Inflammatory macrophage treated with lipopolysaccharide for 4 hours (primary cell): ENCODE data around the gene DCDC2C.
"Not testable (repeated sequence)": the region's sequence is repeated elsewhere in the genome, so short reads cannot be mapped to it uniquely, and the experiment has no call there.

ENCODE experiments used
- DNase-seq: peaks from one replicate; pipeline ENCODE4 v3.0.0-alpha.2; 2020

Gene DCDC2C, protein sequence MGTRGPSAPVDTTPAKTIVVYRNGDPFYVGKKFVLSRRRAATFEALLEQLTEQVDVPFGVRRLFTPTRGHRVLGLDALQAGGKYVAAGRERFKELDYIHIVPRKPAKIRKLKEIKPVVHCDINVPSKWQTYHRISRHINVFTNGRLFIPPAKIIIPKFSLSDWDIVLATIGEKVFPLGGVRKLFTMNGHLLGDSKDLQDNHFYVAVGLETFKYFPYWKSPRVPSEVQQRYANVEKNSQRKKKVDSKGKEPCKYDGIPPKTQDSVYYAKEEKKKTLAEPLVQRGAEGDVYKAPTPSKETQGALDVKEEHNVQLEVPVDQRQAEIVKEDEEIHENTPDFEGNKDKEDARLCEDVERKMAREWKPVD

DNA sequence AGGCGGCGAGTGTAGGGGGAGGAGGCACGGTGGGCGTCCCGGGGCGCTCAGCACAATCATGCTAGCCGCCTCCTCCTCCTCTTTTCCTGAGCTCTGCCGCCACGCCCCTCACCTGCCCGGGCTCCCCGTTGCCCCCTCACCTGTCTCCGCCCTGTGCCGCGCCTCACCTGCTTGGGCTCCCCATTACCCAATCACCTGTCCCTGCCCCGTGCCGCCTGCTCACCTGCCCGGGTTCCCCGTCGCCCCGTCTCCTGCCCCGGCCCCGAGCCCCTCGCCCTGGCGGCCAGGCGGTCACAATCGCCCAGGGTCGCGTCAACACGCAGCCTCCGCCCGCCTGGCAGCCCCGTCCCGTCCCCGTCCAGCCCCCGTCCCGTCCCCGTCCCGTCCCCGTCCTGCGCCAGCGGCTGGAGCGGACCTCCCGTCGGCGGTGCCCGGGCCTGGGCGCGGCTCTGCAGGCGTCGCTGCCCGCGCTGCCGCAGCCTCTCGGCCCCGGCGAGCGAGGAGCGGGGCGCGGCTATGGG, at the start of gene DCDC2C:
Gene DCDC2C (plus strand): TSS at position 340 of the 521 bp plus-strand sequence. CDS start 177 bp downstream, at position 517.
- no peak for DNase-seq

DNA sequence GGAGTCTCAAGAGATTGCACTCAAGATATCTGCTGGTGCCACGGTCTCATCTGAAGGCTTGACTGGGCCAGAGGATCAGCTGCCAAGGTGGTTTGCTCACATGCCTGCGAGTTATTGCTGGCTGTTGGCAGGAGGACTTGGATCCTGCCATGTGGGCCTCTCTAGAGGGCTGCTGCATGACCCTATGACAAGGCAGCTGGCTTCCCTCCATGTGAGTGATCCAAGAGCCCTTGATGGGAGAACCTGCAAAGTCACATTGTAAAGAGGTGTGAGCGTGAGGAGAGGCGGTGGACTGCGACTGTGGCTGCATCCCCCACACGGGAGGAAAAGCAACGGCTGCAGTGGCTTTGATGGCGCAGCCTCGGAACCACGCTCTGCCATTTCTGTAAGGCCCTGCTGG, 49.4 kb upstream of the DCDC2C start:
- no peak for DNase-seq

DNA sequence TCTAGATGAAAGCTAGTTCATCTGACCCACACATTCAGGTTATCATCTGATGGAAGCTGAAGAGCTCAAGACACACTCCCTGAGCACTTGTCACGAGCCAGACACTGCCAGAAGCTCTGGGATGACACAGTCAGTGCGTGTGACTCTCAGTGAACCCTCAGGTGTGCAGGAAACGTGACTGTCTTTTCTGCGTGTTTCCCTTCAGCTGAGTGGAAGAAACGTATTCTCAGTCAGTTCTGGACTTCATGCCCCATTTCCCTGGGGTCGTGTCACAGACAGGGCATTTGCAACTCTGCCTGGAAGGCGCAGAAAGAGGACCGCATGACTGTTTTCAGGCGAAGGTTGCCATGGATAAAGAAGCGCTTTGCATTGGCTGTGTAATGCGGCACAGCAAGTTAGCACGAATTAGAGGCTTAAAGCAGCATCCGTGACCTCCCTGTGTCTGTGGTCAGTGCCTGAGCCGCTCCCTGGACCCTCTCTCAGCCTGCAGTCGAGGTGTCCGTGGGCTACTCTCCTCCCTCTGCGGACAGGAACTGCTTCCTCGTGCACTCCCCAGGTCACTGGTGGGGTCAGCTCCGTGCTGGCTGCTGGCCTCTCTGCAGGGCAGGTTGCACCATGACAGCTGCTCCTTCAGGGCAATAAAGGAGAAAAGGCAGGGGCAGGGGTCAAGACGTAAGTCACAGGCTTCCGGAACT, 48.7 kb upstream of the DCDC2C start:
- no peak for DNase-seq

DNA sequence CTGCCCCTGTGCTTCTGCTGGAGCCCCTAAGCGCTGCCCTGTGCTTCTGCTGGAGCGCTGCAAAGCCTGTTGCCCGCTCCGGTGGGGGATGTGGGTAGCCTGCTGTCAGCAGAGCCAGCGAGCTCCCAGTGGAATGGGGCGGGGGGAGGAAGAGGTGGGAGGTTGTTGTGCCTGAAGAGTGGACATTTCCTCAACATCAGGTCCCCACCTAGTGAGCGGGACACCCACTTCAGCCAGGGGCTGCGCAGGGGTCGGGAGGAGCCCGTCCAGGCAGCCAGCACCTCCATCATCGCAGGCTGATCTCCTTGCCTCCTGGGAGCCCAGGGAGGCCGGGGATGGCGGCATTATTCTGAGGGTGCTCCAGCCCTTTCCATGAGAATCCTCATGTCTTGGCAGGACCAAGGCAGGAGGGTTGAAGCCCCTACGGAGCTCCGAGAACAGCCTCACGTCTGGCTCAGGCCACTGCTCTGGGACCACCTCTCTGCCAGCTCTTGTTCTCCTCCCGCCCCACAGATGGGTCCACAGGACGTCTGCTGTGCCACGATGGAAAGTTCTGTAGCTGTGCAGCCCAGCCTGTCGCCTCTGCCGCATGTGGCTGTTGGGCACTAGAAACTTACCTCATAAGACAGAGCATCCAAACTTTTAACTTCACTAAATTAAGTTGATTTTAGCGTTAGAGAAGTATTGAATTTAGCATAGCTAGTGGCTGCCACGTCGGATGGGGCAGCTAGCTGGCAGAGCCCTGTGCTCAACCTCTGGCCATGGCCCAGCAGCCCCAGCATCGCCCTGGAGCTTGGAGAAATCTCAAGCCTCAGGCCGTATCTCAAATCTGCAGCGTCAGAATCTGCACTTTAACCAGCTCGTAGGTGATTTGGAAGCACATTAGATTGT, 47.3 kb upstream of the DCDC2C start:
- DNase-seq: no peak

DNA sequence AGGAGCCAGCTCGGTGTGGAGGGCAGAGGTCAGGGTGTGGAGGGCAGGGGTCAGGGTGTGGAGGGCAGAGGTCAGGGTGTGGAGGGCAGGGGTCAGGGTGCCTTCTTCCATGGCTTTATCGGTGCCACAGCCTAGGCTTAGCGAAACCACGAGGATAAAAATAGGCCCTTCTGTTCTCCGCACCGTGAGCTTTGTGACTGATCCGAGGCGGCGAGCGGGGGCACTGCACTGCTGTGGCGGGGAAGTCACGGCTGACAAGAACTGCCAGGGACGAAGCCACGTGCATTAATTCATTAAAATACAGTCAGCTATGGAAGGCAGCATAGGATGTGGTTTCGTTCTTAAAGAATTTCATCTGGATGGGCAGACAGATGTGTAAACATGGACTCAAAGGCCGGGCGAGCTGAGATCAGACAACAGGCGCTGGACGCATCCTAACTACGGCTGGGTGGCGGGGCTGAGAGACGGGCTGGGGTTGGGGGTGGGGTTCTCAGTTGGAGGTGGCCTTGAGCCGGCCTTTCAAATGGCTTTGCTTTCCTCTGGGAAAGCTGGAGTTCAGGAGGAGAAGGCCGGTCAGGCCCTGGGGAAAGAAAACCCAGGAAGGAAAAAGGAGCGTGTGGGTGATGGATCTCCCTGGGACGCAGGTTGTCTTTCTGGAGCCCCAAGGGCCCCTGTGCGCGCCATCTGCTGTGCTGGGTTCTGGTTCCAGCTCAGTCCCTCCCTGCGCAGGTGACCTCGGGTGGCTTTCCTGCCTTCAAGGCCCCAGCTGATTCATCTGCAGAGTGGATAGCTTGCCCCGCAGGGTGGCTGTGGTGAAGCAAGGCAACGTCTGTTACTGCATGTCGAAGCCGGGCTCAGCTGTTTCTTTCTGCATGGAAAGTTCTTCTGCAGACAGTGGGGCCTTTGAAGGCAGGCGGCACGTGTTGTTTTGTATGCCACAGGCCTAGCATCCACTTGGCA, 46.3 kb upstream of the DCDC2C start:
- DNase-seq: no peak

DNA sequence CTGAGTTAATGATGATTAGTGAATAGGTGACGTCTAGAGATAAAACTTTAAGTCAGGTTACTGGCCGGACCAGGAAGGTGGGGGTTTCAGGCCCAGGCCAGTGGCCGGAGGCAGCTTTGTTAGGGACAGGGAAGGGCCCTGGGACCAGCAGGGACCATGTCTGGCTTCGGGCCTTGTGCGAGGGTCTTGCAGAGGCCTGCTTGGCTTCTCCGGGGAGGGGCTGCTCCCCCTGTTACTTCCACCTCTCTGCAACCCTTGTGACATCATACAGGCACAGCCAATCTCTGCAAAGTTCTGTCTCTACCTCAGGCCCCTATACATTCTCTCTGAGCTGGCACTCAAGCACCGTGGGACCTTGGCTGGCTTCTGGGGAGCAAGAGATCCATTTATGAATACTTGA, 45.5 kb upstream of the DCDC2C start, which contains the start of gene ALLC:
Gene ALLC (plus strand): TSS at position 320 of the 400 bp plus-strand sequence. CDS start 12,958 bp downstream, outside the sequence.
- DNase-seq: no peak

DNA sequence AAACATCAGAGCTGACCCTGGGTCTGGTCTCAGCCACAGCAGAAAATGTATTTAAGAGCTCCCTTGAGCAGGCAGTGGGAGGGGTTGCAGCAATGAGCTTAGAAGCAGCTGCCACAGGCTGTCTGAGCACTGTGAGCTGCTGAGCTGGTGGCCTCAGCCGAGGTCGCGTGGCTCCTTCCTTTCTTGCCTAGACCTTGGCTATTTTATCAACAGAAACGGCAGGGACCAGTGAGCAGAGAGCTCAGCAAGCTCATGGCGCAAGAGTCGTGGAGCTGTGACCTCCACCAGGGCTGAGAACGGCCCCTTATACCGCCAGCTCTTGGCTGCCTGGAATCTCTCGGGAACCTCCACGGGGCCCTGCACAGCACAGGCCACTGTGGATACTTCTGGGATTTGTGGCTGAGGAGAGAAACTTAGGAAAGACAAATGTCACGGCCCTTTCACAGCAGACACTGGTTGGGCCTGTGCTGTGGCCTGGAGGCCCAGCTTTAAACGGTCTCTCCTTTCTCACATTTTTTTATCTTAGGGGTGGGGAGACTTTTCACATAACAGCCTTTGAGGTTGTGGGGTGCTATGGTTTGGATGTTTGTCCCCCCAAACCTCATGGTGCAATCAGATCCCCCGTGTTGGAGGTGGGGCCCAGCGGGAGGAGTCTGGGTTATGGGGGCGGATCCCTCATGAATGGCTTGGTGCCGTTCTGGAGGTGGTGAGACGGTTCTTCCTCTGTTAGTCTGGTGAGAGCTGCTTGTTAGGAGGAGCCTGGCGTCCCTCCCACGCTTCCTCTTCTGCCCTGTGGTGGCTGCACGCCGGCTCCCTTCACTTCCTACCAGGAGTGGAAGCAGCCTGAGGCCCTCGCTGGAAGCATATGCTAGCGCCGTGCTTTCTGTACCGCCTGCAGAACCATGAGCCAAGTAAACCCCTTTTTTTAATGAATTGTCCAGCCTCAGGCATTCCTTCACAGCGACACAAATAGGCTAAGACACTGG, 43.6 kb upstream of the DCDC2C start:
- DNase-seq: peak; percentile 1

DNA sequence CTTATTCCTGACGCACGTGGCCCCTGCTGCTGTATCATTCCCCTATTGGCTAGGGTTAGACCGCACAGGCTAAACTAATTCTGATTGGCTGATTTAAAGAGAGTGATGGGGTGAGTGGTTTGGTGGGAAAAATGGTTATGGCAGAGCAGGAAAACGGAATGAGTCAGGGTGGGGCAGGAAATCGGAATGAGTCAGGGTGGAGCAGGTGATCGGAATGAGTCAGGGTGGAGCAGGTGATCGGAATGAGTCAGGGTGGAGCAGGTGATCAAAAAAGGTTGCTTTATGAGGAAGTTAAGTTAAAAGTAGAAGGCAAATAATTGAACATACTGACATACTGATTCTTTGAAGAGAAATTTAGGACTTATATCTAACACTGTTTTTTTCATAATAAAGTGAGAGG, 42.7 kb upstream of the DCDC2C start:
- not testable (repeated sequence) for DNase-seq

DNA sequence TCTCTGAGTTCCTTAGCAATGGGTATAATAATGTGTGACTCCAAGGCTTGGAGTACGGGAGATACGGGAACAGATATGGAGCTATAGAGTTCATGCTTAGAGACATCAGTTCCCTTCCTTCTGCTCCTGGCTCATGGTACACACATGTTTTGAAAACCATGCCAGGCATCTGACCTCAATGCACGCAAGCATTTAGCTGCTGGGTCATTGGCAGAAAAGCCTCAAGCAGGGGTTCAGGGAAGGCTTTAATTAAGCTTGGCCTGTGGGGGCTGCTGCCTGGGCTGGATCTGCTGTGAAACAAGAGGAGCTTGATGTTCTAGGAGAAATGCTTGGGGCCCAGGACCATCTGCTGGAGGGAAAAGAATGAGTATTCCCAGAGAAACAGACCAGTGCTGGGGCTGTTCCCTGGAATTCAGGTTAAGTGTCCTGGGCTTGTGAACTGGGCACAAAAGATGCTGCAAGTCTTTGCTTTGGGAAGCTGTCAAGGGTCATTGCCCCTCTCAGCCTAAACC, 42.2 kb upstream of the DCDC2C start:
- no peak for DNase-seq

DNA sequence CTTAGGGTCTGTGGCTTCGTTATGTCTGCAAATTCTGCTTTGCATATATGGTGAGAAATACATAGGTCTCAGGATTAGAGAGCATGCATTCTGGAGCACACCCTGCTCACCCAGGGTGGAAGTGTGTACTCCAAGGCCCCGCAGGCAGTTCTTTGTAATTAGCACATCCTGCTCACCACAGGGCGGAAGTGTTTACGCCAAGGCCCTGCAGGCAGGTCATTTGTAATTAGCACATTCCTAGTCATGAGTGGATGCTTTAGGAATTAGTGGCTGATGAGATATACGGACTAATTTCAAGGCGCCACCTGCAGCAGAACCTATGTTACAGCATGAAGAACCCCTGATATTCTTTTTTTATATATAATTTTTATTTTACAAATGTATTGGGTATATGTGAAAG, 41.1 kb upstream of the DCDC2C start:
- DNase-seq: no peak

DNA sequence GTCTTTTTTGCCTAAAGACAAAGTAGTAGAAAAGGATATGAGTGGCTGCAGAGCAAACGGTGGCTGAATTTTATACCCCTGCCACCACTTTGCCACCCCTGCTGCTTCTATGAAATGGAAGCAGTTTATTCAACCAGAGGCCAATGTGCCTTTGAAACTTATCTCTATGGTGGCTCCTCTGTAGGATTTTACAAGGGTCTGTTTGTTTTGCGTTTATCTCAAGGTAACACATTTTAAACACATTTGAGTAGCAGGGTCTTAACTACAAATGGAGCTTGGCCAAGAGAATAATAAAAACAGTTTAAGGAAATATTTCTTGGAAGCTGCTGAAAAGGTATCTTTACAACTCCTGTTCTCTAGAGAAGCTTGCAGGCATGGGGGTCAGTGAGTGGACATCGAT, 39.3 kb upstream of the DCDC2C start:
- DNase-seq: no peak

DNA sequence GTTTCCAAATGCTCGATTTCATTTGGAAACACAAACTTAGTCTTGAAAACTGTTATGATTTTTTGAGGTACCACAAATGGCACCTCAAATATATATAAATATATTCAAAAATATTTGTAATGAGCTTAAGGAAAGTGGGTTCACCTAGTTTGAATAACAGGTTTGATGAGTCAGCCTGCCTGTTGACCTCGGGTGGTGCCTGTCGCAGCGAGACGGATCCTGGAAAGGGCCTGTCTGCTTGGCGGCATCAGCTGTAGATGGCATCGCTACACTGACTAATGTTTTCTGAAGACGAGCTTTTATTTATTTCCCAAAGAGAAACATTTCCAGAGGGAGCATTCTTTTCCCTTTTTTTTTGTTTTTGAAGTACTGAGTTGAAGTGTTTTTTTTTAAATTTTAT, 38.5 kb upstream of the DCDC2C start:
- no peak for DNase-seq

DNA sequence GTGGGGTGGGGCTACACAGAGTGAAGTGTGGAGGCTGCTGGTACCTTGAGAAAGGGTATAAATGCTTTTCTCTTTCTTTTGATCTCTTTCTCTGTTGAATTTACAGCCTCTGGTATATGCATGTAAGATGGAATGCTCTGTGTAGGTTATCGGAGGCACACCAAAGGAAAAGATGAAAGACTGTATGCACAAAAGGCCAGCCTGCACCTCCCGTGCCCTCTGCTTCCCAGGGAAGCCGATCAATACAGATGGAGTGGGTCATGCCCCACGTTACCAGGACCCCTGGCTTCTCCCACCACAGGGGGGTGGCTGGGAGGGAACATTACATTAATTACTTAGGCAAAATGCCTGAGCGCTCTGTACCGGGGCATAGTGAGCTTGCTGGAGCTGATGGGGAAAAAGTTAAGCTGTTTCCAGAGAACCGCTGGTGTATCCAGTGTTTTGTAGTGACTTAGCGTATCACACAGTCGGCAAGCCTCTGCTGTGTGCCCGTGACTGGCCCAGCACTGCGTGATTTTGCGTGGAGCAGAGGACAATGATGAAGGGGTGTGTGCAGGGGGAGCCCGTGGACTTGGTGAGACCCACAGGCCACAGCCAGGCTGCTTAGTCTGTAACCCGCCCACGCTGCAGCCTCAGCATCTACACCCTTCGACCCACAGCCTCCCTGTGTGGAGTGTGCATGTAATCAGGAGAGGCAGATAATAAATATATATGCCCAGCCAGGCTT, 37.3 kb upstream of the DCDC2C start:
- DNase-seq: no peak

DNA sequence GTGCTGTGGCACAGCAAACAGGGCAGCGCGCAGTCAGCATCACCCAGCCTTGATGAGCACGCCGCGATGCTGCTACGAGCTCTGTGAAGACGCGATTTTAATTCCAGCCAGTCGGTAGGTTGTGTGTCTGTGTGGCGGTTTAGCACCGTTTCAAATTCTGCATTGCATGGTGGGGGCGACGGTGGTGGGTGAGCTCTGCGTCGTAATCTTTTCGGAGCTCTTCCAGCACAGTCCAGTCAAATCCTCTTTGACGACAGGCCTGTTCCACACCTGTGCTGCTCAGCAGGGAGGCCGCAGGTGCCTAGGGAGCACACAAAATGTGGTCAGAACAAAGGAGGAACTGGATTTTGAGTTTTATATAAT, 36.8 kb upstream of the DCDC2C start:
- no peak for DNase-seq

DNA sequence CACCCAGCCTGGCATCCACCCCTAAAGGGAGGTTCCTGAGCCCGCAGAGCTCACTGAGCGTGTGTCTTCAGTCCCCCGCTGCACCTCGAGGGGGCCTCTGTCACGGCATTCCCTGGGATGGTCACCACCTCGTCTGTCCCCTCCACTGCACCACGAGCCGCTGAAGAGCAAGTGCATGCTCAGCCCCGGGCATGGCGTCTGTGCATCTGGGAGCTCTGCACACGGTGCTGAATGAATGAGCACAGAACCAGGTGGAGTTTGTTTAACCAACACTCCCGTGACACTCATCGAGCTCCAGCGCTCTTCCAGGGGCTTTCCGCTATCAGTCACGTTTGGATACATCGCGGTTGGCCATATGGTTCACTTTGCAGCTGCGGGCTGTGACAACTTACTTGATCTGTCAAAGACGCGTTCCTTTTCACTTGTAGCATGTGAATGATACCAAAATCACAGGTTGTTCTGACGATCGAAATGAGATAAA, 36.2 kb upstream of the DCDC2C start:
- no peak for DNase-seq

DNA sequence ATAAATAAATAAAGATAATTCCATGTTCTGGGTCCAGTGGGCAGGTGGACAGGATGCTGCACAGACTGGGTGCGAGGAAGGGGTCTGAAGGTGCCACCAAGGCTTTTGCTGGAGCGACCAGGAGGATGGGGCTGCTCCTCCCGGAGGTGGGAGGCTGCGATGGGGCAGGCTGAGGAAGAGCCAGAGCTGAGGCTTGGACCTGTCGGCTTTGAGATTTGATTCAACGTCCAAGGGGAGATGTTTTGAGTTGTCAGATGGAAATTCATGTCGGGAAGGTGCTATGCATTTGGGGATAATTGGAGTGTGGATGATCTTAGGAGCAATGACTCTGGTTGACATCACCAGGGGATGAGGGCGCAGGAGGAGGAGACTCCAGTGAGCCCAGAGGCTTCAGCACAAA, 33.7 kb upstream of the DCDC2C start:
- no peak for DNase-seq

DNA sequence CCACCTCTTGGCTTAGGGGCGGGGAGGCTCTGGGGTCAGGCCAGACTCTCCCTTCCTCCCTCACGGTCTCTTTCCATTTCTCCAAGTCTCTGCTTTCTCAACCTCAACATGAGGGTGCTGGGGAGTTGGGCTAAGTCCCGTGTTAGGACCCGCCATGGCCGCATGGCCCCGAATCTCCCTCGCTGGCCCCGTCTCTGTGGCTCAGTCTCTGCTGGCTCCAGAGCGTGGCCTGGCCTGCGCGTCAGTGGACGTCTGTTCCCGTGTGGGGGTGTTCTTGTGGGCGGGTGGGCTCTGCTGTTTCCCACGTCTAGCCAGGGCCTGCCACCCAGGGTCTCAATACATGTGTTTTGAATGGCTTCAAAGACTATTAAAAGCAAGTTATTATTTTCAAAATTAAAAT, 33.0 kb upstream of the DCDC2C start:
- no peak for DNase-seq

DNA sequence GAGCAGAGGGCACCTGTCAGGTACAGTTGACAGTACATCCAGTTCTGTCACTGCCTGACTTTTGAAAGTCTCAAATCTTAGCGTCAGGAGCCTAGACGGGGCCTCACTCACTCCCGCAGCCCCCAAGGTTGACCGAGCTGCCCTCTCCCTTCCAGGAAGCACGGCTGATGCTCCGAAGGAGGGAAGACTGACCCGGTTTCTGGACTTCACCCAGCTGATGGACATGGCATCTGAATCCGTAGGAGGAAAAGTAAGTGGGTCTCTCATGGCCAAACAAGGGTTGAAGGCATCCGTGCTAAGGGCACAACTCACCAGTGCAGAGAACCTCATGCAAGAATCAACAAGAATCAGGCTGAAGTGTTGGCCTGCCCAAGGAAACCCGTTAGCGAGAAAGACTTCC, 32.4 kb upstream of the DCDC2C start:
- no peak for DNase-seq

DNA sequence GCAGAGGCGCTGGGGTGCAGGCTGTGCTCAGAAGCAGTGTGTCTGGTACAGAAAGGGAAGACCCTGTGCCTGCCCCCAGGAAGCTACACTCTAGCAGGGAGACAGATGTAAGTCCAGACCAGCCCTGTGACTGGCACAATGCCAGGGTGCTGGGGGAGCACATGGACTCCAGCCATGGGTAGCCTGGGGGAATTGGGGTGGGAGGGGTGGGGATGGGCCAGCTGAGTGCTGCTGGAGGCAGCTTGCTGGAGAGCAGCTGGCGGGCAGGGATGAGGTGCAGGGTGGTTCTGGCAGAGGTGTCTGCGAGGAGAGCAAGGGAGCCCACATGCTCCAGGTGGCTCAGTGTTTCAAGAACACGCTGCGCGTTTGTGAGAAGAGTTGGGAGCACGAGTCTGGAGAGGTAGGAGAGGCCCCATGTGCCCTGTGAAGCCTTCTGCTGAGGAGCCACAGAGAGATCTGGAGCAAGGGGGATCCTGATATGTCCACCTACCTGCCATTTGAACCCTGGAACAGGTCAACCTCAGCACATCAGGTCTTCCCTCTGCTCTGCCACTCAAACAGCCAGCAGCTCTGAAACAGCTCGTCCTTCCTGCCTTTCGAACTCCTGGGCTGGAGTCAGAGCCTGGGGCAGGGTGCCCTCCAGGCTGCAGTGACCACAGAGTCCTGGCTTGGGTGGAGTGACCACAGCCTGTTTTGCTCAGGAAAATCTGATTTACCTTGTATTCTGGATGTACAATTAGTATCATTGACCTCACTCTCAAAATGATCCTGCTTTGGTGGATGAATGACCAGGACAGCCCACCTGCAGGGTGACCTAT, 30.3 kb upstream of the DCDC2C start:
- no peak for DNase-seq
